ENCODE data around the gene ARRDC2.

DNA sequence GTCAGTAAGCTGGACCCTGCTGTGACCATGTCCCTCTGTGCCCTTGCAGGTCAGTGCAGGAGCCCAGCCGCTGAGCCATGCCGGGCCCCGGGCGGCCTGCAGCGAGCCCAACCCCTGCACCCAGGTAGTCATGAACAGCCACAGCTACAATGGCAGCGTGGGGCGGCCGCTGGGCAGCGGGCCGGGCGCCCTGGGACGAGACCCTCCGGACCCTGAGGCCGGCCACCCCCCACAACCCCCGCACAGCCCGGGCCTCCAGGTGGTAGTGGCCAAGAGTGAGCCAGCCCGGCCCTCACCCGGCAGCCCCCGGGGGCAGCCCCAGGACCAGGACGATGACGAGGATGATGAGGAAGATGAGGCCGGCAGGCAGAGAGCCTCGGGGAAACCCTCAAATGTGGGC lies 34.2 kb upstream of the ARRDC2 start:
- no peak for TF ChIP-seq POLR2A (IDR thresholded peaks at IDR 0.05)
- TF ChIP-seq, protein P1, sequence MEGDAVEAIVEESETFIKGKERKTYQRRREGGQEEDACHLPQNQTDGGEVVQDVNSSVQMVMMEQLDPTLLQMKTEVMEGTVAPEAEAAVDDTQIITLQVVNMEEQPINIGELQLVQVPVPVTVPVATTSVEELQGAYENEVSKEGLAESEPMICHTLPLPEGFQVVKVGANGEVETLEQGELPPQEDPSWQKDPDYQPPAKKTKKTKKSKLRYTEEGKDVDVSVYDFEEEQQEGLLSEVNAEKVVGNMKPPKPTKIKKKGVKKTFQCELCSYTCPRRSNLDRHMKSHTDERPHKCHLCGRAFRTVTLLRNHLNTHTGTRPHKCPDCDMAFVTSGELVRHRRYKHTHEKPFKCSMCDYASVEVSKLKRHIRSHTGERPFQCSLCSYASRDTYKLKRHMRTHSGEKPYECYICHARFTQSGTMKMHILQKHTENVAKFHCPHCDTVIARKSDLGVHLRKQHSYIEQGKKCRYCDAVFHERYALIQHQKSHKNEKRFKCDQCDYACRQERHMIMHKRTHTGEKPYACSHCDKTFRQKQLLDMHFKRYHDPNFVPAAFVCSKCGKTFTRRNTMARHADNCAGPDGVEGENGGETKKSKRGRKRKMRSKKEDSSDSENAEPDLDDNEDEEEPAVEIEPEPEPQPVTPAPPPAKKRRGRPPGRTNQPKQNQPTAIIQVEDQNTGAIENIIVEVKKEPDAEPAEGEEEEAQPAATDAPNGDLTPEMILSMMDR (IDR thresholded peaks at IDR 0.05) = no peak
